ENCODE measurements around the gene GAMT.

DNA sequence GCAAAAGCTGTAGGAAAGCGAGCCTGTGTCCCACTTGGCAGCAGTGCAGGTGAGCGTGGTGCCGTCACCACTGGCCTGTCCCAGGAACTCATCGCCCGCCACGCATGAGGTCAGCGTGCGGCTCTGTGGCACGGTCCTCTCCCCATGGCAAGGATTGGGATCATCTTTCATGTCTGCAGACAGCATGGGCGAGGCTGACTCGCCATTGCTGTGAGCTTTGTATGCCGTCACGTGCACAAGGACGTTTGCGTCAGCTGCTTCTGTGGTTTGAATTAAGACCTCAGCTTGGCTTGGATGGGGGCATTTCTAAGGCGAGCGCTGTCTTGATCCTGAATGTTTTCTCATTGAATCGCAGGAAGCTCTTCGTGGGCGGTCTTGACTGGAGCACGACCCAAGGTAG lies 15.8 kb upstream of the GAMT start:
- TF ChIP-seq, protein P1, sequence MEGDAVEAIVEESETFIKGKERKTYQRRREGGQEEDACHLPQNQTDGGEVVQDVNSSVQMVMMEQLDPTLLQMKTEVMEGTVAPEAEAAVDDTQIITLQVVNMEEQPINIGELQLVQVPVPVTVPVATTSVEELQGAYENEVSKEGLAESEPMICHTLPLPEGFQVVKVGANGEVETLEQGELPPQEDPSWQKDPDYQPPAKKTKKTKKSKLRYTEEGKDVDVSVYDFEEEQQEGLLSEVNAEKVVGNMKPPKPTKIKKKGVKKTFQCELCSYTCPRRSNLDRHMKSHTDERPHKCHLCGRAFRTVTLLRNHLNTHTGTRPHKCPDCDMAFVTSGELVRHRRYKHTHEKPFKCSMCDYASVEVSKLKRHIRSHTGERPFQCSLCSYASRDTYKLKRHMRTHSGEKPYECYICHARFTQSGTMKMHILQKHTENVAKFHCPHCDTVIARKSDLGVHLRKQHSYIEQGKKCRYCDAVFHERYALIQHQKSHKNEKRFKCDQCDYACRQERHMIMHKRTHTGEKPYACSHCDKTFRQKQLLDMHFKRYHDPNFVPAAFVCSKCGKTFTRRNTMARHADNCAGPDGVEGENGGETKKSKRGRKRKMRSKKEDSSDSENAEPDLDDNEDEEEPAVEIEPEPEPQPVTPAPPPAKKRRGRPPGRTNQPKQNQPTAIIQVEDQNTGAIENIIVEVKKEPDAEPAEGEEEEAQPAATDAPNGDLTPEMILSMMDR (IDR thresholded peaks at IDR 0.05): no peak
- no peak for TF ChIP-seq POLR2A (IDR thresholded peaks at IDR 0.05)
